NCI-H187 treated with DMSO at 0.1 percent for 48 hours (cell line): ENCODE results near the gene ANKRD26.

Source experiments
- DNase-seq: peaks from one replicate; lab custom pipeline; 2025; lab: John Stamatoyannopoulos, UW

ANKRD26 gene

GRCh38 chr10:27020243-27020642, 80.1 kb downstream of the ANKRD26 start:
- no peak for DNase-seq

GRCh38 chr10:27019827-27020226, 80.5 kb downstream of the ANKRD26 start:
- DNase-seq: no peak

GRCh38 chr10:26997610-26998009, 102.7 kb downstream of the ANKRD26 start:
- DNase-seq: no peak

GRCh38 chr10:26994743-26995142, 105.6 kb downstream of the ANKRD26 start:
- DNase-seq: no peak

- no peak for DNase-seq
Measured at GRCh38 chr10:26987851-26988250, 112.4 kb downstream of the ANKRD26 start.

GRCh38 chr10:26983156-26983555, 117.1 kb downstream of the ANKRD26 start:
- DNase-seq: no peak

- DNase-seq: no peak
Measured at GRCh38 chr10:26982058-26982457, 118.2 kb downstream of the ANKRD26 start.

GRCh38 chr10:26981232-26981824, 119.0 kb downstream of the ANKRD26 start:
- no peak for DNase-seq

GRCh38 chr10:26978519-26978918, 121.8 kb downstream of the ANKRD26 start:
- no peak for DNase-seq

GRCh38 chr10:26977635-26978034, 122.7 kb downstream of the ANKRD26 start:
- no peak for DNase-seq

GRCh38 chr10:26970667-26971066, 129.6 kb downstream of the ANKRD26 start:
- no peak for DNase-seq

GRCh38 chr10:26969145-26969926, 131.0 kb downstream of the ANKRD26 start:
- no peak for DNase-seq

- DNase-seq: no peak
Measured at GRCh38 chr10:26962835-26963234, 137.5 kb downstream of the ANKRD26 start.

GRCh38 chr10:26960308-26960707, 140.0 kb downstream of the ANKRD26 start:
- no peak for DNase-seq

- DNase-seq: no peak
Measured at GRCh38 chr10:26959841-26960240, 140.5 kb downstream of the ANKRD26 start.
